ENCODE measurements around the gene SRPK1. TPM values are rescaled to one million over a fixed set of nuclear protein-coding genes. Genes with fewer than 3 reads are reported as not detected.

SRPK1 gene
- total RNA-seq, 2 experiments from 2014 or later = 75.6 to 109 TPM

- no peaks in the 10 kb centered on the region for H4K20me1 ChIP-seq (ENCODE audit: insufficient read depth, low read length)
- no peaks in the 10 kb centered on the region for H3K36me3 ChIP-seq (ENCODE audit: insufficient read depth, low read length)
- H3K4me2 ChIP-seq (ENCODE audit: low read length) = no peak overlapping the region
- CTCF ChIA-PET (ENCODE audit: unreplicated experiment) = no interaction called here
- no peak for DNase-seq (ENCODE audit: low spot score)
- TF ChIP-seq CTCF (conservative IDR thresholded peaks at IDR 0.05; ENCODE audit: low read length) (no peak), EZH2phosphoT487 (IDR thresholded peaks at IDR 0.05; ENCODE audit: borderline replicate concordance, low read depth, low read length) (no peak)
- no peaks in the 10 kb centered on the region for H3K9me3 ChIP-seq (ENCODE audit: low read length)
- intact Hi-C loops (cut with micrococcal nuclease; ENCODE audit: unreplicated experiment) = no loop called here
- no peaks in the 10 kb centered on the region for H3K4me1 ChIP-seq (ENCODE audit: insufficient read depth, low read length, poor library complexity, severe bottlenecking)
- no peak overlapping the region for H3K27ac ChIP-seq (ENCODE audit: low read depth, low read length, poor library complexity, severe bottlenecking)
- POLR2A ChIA-PET = interaction anchor here (1.2 kb wide), 1 partner anchor 153 kb away, joined by 3 read pairs; no protein-coding TSS in a partner anchor
- no peak overlapping the region for H2AFZ ChIP-seq (ENCODE audit: low read length)
- BruUV-seq (replicated peaks) = no TSS peak
- H3K4me3 ChIP-seq (ENCODE audit: low read depth, low read length, poor library complexity, severe bottlenecking) = no peak overlapping the region
- H3K9me2 ChIP-seq (ENCODE audit: insufficient read depth, low read length) = no peaks in the 10 kb centered on the region
- H3K79me2 ChIP-seq (ENCODE audit: insufficient read depth, low read depth, low read length) = no peaks in the 10 kb centered on the region
Observed at GRCh38 chr6:35795453-35796071, 125.3 kb downstream of the SRPK1 start.

GRCh38 chr6:35794536-35795452 lies 126.1 kb downstream of the SRPK1 start:
- intact Hi-C loops (cut with micrococcal nuclease; ENCODE audit: unreplicated experiment) = no loop called here
- TF ChIP-seq CTCF (conservative IDR thresholded peaks at IDR 0.05; ENCODE audit: low read length) (no peak), EZH2phosphoT487 (IDR thresholded peaks at IDR 0.05; ENCODE audit: borderline replicate concordance, low read depth, low read length) (no peak)
- ChIA-PET CTCF (ENCODE audit: unreplicated experiment) (no interaction called here), POLR2A (no interaction called here)
- Histone ChIP-seq H3K4me1 (ENCODE audit: insufficient read depth, low read length, poor library complexity, severe bottlenecking) (no peaks in the 10 kb centered on the region), H3K36me3 (ENCODE audit: insufficient read depth, low read length) (no peaks in the 10 kb centered on the region), H3K9me2 (ENCODE audit: insufficient read depth, low read length) (no peaks in the 10 kb centered on the region), H2AFZ (ENCODE audit: low read length) (no peak overlapping the region), H3K4me3 (ENCODE audit: low read depth, low read length, poor library complexity, severe bottlenecking) (no peak overlapping the region), H3K4me2 (ENCODE audit: low read length) (no peak overlapping the region), H3K27ac (ENCODE audit: low read depth, low read length, poor library complexity, severe bottlenecking) (no peak overlapping the region), H3K9me3 (ENCODE audit: low read length) (no peaks in the 10 kb centered on the region), H4K20me1 (ENCODE audit: insufficient read depth, low read length) (no peaks in the 10 kb centered on the region), H3K79me2 (ENCODE audit: insufficient read depth, low read depth, low read length) (no peaks in the 10 kb centered on the region)
- BruUV-seq (replicated peaks) = no TSS peak
- no peak for DNase-seq (ENCODE audit: low spot score)

- TF ChIP-seq CTCF (conservative IDR thresholded peaks at IDR 0.05; ENCODE audit: low read length) = no peak
- no peak for TF ChIP-seq EZH2phosphoT487 (IDR thresholded peaks at IDR 0.05; ENCODE audit: borderline replicate concordance, low read depth, low read length)
- ChIA-PET CTCF (ENCODE audit: unreplicated experiment) (no interaction called here), POLR2A (interaction anchor here (0.6 kb wide), 1 partner anchor 693 kb away, joined by 3 read pairs; no protein-coding TSS in a partner anchor)
- DNase-seq (ENCODE audit: low spot score) = no peak
- H3K9me2 ChIP-seq (ENCODE audit: insufficient read depth, low read length) = no peaks in the 10 kb centered on the region
- no peak overlapping the region for H3K27ac ChIP-seq (ENCODE audit: low read depth, low read length, poor library complexity, severe bottlenecking)
- H3K79me2 ChIP-seq (ENCODE audit: insufficient read depth, low read depth, low read length) = no peaks in the 10 kb centered on the region
- no peaks in the 10 kb centered on the region for H4K20me1 ChIP-seq (ENCODE audit: insufficient read depth, low read length)
- no peaks in the 10 kb centered on the region for H3K4me1 ChIP-seq (ENCODE audit: insufficient read depth, low read length, poor library complexity, severe bottlenecking)
- intact Hi-C loops (cut with micrococcal nuclease; ENCODE audit: unreplicated experiment) = no loop called here
- no peak overlapping the region for H2AFZ ChIP-seq (ENCODE audit: low read length)
- no peak overlapping the region for H3K4me3 ChIP-seq (ENCODE audit: low read depth, low read length, poor library complexity, severe bottlenecking)
- no peaks in the 10 kb centered on the region for H3K9me3 ChIP-seq (ENCODE audit: low read length)
- no peaks in the 10 kb centered on the region for H3K36me3 ChIP-seq (ENCODE audit: insufficient read depth, low read length)
- H3K4me2 ChIP-seq (ENCODE audit: low read length) = no peak overlapping the region
- no TSS peak for BruUV-seq (replicated peaks)
Observed at GRCh38 chr6:35790683-35791082, 130.2 kb downstream of the SRPK1 start.

Measured in OCI-LY7 (cell line).